SU-DHL-6 (cell line): ENCODE data around the gene NUP98.

ENCODE experiments used
- H2AFZ ChIP-seq: fragments of 200-600 bp; sonication (generic); 2 replicates; pipeline ENCODE4 v1.6.1; 2014; ENCODE audit warnings: low read depth, mild to moderate bottlenecking, moderate library complexity, mixed read lengths, antibody characterized with exemption, low read length; ENCODE audit not compliant: severe bottlenecking
- H3F3A ChIP-seq: fragments of 200-600 bp; shearing (Covaris generic); 2 replicates; pipeline ENCODE4 v1.6.0; 2016; ENCODE audit warnings: antibody characterized with exemption, mild to moderate bottlenecking; ENCODE audit not compliant: insufficient read depth
- H3K27ac ChIP-seq: fragments of 200-600 bp; sonication (generic); 2 replicates; pipeline ENCODE4 v1.5.1; 2016; ENCODE audit warnings: low read depth, mild to moderate bottlenecking, low read length, moderate library complexity, mixed read lengths
- H3K27me3 ChIP-seq: fragments of 200-600 bp; sonication (generic), shearing (Covaris generic); 2 replicates; pipeline ENCODE4 v1.6.0; 2014; ENCODE audit warnings: mild to moderate bottlenecking, low read length
- H3K36me3 ChIP-seq: fragments of 200-600 bp; sonication (generic); 2 replicates; pipeline ENCODE4 v1.6.1; 2014; ENCODE audit warnings: mild to moderate bottlenecking, low read length, mixed read lengths
- H3K4me2 ChIP-seq: fragments of 300-600, 200-600 bp; shearing (Covaris generic), sonication (generic); 2 replicates; pipeline ENCODE4 v1.6.0; 2014; ENCODE audit warnings: low read length, low read depth, mild to moderate bottlenecking; ENCODE audit not compliant: poor library complexity, severe bottlenecking
- H3K4me3 ChIP-seq: fragments of 200-600 bp; sonication (generic); 2 replicates; pipeline ENCODE4 v1.5.1; 2014; ENCODE audit warnings: antibody characterized with exemption, low read length, mild to moderate bottlenecking, mixed read lengths; ENCODE audit not compliant: insufficient read depth, poor library complexity, severe bottlenecking
- H3K79me2 ChIP-seq: fragments of 200-600 bp; sonication (generic); 2 replicates; pipeline ENCODE4 v1.6.1; 2014; ENCODE audit warnings: mild to moderate bottlenecking, low read length, moderate library complexity; ENCODE audit not compliant: insufficient read depth
- H3K9ac ChIP-seq: fragments of 200-600 bp; sonication (generic); 2 replicates; pipeline ENCODE4 v1.7.0; 2014; ENCODE audit warnings: mild to moderate bottlenecking, low read length
- H3K9me2 ChIP-seq: fragments of 200-600 bp; sonication (generic); replicated peaks from 2 replicates; pipeline ENCODE4 v1.6.1; 2014; ENCODE audit warnings: low read length; ENCODE audit not compliant: insufficient read depth
- H3K9me3 ChIP-seq: fragments of 200-600 bp; sonication (generic); 2 replicates; pipeline ENCODE4 v1.6.1; 2014; ENCODE audit warnings: low read length, mixed read lengths; ENCODE audit not compliant: insufficient read depth
- H4K20me1 ChIP-seq: fragments of 200-600 bp; sonication (generic); 2 replicates; pipeline ENCODE4 v1.6.1; 2014; ENCODE audit warnings: low read depth, mild to moderate bottlenecking, antibody characterized with exemption, low read length, moderate library complexity, mixed read lengths
- EZH2phosphoT487 ChIP-seq: fragments of 200-600 bp; sonication (generic), shearing (Covaris generic); conservative IDR thresholded peaks from 2 replicates; pipeline ENCODE4 v1.6.1; 2018; ENCODE audit warnings: mild to moderate bottlenecking, antibody characterized with exemption, low read length, moderate library complexity, mixed read lengths
- TF ChIP-seq, protein P1 (sequence below): fragments of 200-600 bp; sonication (generic); IDR thresholded peaks from one replicate; pipeline ENCODE4 v1.5.1; 2017; ENCODE audit warnings: antibody characterized with exemption, mild to moderate bottlenecking, low read length, moderate library complexity; ENCODE audit not compliant: insufficient read depth, poor library complexity, severe bottlenecking

The NUP98 gene

DNA sequence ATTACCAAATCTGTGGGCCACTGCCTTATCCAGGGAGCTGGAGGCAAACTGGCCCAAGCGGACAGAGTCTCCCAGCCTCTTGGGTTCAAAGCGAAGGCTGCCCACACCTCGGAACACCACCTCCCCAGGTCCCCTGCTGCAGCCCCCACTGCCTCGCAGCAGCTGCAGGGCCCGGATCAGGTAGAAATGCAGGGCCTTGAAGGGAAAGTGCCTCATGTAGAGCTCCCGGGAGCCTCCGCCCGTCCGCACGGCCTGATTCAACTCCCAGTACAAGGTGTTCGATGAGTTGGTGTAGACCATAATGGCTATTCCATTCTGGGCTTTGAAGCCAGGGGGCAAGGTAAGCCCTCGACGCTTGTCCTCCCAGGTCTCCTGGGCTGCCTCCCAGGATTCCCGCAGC, 157.5 kb downstream of the NUP98 start:
- H3K4me3 ChIP-seq: no peak overlapping the region
- H3K27me3 ChIP-seq: no peaks in the 10 kb centered on the region
- TF ChIP-seq EZH2phosphoT487: no peak
- TF ChIP-seq, protein P1, sequence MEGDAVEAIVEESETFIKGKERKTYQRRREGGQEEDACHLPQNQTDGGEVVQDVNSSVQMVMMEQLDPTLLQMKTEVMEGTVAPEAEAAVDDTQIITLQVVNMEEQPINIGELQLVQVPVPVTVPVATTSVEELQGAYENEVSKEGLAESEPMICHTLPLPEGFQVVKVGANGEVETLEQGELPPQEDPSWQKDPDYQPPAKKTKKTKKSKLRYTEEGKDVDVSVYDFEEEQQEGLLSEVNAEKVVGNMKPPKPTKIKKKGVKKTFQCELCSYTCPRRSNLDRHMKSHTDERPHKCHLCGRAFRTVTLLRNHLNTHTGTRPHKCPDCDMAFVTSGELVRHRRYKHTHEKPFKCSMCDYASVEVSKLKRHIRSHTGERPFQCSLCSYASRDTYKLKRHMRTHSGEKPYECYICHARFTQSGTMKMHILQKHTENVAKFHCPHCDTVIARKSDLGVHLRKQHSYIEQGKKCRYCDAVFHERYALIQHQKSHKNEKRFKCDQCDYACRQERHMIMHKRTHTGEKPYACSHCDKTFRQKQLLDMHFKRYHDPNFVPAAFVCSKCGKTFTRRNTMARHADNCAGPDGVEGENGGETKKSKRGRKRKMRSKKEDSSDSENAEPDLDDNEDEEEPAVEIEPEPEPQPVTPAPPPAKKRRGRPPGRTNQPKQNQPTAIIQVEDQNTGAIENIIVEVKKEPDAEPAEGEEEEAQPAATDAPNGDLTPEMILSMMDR: no peak
- H4K20me1 ChIP-seq: no peaks in the 10 kb centered on the region
- no peaks in the 10 kb centered on the region for H3K79me2 ChIP-seq
- no peak overlapping the region for H3K27ac ChIP-seq
- H3K36me3 ChIP-seq: no peaks in the 10 kb centered on the region
- no peak overlapping the region for H2AFZ ChIP-seq
- no peaks in the 10 kb centered on the region for H3K9me3 ChIP-seq
- H3F3A ChIP-seq: no peaks in the 10 kb centered on the region
- H3K4me2 ChIP-seq: no peak overlapping the region
- H3K9me2 ChIP-seq: no peaks in the 10 kb centered on the region
- no peak overlapping the region for H3K9ac ChIP-seq

DNA sequence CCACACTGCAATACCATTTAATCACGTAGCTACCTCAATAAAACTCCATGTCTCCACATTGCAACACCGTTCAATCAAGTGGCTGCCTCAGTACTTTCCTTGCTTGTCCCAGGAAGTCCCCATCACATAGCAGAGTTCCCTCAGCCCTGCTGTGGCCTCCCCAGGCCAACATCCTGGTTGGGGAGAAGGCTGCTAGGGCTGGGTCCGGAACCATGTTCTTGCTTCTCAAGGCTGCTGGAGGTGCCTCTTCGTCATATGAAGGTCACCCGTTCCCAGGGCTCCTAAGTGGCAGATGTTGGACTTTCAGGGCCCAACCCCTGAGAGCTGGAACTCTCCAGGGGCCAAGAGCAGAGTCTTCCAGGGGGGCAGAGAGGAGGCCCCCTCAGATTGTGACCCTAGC, 158.8 kb downstream of the NUP98 start:
- Histone ChIP-seq H3K4me3 (no peak overlapping the region), H3K9ac (no peak overlapping the region), H3K27ac (no peak overlapping the region), H3K27me3 (no peaks in the 10 kb centered on the region), H3K4me2 (no peak overlapping the region), H3F3A (no peaks in the 10 kb centered on the region), H3K9me2 (no peaks in the 10 kb centered on the region), H4K20me1 (no peaks in the 10 kb centered on the region), H3K79me2 (no peaks in the 10 kb centered on the region), H2AFZ (no peak overlapping the region), H3K36me3 (no peaks in the 10 kb centered on the region), H3K9me3 (no peaks in the 10 kb centered on the region)
- no peak for TF ChIP-seq EZH2phosphoT487
- TF ChIP-seq, protein P1: no peak

DNA sequence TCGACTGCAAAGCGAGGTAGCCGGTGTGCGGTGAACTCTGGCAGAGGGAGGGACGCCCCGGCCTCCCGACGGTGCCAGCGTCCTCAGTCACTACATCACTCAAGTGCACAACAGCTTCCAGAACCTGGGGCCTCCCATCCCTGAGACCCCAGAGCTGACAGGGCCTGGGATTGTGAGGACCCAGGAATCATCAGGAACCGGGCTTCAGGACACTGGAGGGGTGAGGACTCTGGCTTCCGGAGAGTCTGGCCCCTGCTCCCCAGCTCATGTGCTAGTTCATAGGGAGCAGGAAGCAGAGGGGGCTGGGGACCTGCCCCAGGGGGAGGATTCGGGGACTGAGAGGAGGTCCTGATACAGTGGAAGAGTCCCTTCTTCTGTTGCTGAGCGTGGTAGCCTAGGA, 160.2 kb downstream of the NUP98 start:
- Histone ChIP-seq H3K79me2 (no peaks in the 10 kb centered on the region), H3K4me2 (no peak overlapping the region), H3K4me3 (no peak overlapping the region), H3K9me3 (no peaks in the 10 kb centered on the region), H3K27me3 (no peaks in the 10 kb centered on the region), H3K36me3 (no peaks in the 10 kb centered on the region), H3K27ac (no peak overlapping the region), H3K9me2 (no peaks in the 10 kb centered on the region), H3F3A (no peaks in the 10 kb centered on the region), H2AFZ (no peak overlapping the region), H4K20me1 (no peaks in the 10 kb centered on the region), H3K9ac (no peak overlapping the region)
- no peak for TF ChIP-seq EZH2phosphoT487
- TF ChIP-seq, protein P1: no peak
